ENCODE results near the gene NSMF.

Gene NSMF

GRCh38 chr9:137491735-137492432, 32.8 kb upstream of the NSMF start:
- DNase-seq: no peak

DNA sequence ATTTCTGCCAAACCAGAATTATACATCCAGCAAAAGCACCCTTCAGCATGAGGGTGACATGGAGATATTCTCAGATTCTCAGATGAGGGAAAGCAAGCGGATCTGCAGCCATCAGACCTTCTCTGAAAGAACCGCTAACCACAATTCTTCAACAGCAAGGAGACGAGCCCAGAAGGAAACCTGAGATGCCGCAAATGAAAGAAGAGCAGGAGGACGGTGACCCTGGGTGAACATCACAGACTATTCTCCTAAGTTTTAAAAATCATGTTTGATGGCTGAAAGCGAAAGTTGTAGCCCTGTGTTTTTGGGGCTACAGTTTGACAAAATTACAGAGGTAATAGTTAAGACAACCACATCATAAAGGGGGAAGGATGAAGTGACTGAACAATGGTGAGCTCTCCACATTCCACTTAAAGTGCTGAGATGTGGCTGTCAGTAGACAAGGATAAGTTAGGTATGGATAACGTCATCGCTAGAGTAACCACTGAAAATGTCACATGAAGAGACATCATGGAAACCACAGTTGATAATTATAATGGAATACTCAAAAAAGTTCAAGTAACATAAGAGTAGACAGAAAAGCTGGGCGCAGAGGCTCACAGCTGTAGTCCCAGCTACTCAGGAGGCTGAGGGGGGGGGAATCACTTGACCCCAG, 31.5 kb upstream of the NSMF start:
- no peak for DNase-seq

DNA sequence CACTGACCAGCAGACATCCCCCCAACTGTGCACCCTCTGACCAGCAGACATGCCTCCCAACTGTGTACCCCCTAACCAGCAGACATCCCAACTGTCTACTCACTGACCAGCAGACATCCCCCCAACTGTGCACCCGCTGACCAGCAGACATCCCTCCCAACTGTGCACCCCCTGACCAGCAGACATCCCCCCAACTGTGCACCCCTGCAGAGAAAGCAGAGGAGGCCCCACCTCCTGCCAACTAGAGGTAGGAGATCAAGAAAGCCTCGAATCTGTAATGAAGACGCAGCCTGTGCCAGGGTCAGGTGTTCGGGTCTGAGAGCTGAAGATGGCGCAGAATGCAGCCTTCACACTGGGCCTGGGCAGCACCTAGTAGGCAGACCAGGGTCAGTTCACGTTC, 29.8 kb upstream of the NSMF start:
- no peak for DNase-seq

GRCh38 chr9:137488327-137488653, 29.2 kb upstream of the NSMF start:
- DNase-seq: peak; percentile 45

GRCh38 chr9:137487454-137488326, 28.6 kb upstream of the NSMF start:
- peak; percentile 62 for DNase-seq

- DNase-seq: no peak
These were observed 27.7 kb upstream of the NSMF start for GRCh38 chr9:137486545-137487453.

- DNase-seq: no peak
These were observed 27.0 kb upstream of the NSMF start for GRCh38 chr9:137486141-137486490.

DNA sequence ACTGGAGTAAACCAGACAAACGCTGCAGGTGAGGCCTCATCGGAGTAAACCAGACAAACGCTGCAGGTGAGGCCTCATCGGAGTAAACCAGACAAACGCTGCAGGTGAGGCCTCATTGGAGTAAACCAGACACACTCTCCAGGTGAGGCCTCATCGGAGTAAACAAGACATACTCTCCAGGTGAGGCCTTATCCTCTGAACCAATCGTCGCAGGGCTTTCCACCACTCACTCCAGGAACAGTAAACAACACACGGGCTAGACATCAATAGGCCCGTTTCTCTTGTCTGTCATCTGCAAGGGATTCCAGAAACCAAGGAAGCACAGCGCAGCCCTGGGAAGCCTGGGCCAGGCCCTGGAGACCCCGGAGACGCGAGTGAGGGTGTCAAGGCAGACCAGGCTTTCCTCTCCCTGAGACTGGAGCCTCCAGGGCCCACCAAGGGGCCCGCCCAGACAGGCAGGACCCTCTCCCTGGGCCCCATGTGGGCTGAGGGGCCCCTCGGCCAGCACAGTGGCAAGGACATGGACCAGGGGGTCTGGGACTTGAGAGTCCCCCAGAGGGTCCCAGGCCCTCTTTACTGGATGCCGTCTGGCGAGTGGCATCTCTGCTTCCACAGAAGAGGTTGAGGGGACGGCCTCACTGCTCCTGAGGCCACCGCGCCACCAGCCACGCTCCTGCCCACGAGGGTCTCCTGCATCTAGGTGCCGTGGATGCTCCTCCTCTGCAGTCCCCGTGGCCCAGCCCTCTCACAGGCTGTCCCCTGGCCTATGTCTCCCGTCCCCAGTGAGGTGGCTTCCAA, 26.4 kb upstream of the NSMF start:
- DNase-seq: no peak

DNA sequence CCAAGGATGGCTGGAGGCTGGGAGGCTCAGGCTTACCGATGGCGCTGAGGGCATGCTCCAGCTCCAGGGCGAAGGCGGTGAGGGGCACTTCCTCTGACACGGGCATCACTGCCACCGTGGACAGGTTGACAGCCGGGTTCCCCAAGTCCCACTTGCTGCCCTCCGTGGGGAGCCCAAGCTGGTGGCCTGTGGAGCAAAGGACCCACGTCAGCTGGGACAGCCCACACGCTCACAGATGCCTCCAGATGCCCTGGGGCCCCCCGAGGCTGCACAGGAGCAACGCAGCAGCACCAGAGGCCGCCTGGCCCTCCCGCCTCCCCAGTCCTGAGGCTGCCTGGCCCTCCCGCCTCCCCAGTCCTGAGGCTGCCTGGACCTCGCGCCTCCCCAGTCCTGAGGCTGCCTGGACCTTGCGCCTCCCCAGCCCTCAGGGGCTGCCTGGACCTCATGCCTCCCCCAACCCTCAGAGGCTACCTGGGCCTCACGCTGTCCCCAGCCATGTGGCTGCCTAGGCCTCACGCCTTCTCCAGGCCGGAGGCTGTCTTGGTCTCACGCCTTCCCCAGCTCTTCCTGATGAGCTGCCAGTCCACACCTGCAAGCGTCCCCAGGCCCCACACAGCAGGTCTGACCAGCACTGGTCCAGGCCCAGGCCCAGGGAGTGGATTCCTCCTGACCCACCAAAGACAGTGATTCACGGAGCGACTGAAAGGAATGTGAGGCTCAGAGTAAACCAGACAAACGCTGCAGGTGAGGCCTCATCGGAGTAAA, 25.6 kb upstream of the NSMF start:
- DNase-seq: no peak

GRCh38 chr9:137482094-137482781, 23.1 kb upstream of the NSMF start:
- no peak for DNase-seq

DNA sequence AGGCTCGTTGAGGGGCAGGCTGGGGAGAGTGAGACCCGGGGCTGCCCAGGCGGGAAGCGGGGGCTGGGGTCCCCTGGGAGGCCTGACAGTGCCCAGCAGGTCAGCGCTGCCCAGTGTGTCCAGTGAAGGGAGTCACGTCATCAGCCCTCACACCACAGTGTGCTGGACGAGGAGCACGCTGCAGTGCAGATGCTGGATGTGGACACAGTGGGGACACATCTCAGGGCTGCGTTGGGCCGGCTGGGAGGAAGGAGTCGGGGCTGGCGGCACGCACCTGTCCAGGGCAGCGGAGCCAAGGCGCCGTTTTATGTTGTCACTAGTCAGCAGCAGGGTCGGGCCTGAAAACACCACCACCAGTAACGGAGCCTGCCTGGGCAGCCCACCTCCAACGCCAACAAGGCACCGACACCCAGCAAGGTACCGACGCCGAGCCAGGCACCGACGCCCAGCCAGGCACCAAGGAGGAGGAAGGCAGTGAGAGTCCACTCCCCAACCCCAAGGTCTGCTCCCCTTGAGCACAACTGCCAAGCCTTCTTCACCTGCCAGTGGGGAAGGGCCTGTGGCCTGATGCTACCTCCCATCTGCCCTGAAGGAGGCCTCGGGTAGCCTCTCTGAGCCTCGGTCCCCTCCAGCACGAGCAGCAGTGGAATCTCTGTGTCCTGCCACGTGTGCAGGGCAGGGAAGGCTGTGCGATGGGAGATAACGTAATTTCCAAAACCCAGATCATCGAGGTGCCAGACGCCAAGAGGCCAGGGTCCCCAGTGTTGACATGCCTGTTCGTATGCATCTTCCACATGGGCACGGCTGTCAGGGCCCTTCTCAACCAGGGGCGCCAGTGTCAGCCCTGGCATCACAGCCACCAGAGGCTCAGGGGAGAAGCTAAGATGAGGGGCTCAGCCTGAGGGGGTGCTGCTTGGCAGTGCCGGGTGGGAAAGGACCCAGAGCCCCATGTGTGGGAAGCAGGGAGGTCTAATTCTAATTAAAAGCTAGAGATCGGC, 21.9 kb upstream of the NSMF start:
- DNase-seq: no peak

GRCh38 chr9:137479892-137480685, 21.0 kb upstream of the NSMF start:
- no peak for DNase-seq

GRCh38 chr9:137478962-137479861, 20.1 kb upstream of the NSMF start:
- peak; percentile 58 for DNase-seq

GRCh38 chr9:137478613-137478961, 19.5 kb upstream of the NSMF start:
- DNase-seq: no peak

- DNase-seq: no peak
These were observed 18.9 kb upstream of the NSMF start for GRCh38 chr9:137477778-137478612.

DNA sequence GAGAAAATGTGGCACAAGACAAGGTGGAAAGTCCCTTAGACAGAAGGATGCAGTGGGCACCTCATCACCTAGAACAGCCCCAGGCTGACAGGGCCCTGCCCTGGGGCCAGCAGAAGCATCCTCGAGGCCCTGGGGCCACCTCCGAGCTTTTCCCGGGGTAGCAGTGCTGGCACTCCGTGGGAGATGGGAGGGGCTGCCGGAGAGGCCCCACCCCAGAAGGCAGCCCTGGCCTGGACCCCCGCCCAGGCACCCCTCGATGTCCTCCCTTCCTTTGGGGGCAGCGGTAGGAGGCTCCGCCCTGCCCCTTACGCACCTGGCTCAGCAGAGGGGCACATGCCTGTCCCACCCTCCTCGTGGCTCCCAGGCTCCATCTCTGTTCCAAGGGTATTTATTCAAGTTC, 17.7 kb upstream of the NSMF start:
- no peak for DNase-seq

DNA sequence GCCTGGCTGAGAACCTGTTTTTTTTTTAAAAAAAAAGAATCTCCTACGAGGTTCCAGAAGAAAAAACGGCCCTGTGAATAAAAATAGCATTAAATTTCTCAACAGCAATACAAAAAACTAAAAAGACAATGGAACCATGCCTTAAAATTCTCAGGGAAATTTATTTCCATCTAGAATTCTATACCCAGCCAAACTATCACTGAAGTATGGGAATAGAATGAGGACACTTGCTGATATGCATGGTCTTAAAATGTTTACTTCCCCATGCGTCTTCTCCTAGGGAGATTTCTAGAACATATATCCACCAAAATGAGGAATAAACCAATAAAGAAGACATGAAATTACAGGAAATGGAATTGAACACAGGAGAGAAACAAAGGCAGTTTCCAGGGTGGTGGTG, 16.5 kb upstream of the NSMF start:
- DNase-seq: no peak

Measured in NCI-H146 (cell line).